ENCODE measurements around the gene APOBR. TPM values are rescaled to one million over a fixed set of nuclear protein-coding genes. Genes with fewer than 3 reads are reported as not detected.
"Not testable (repeated sequence)": the region's sequence is repeated elsewhere in the genome, so short reads cannot be mapped to it uniquely, and the experiment has no call there.

APOBR gene
- total RNA-seq, 1 experiment from 2014 or later = not detected

- DNase-seq (ENCODE audit: low spot score) = not testable (repeated sequence)
Observed at GRCh38 chr16:28527100-28527785, 32.8 kb downstream of the APOBR start.

GRCh38 chr16:28527985-28528384, 33.5 kb downstream of the APOBR start:
- DNase-seq (ENCODE audit: low spot score) = no peak

- no peak for DNase-seq (ENCODE audit: low spot score)
Observed at GRCh38 chr16:28528463-28528867, 34.0 kb downstream of the APOBR start.

- DNase-seq (ENCODE audit: low spot score) = no peak
Observed at GRCh38 chr16:28529124-28529523, 34.7 kb downstream of the APOBR start.

GRCh38 chr16:28531777-28532744, 37.6 kb downstream of the APOBR start:
- peak; percentile 55 for DNase-seq (ENCODE audit: low spot score)

GRCh38 chr16:28532940-28533647, 38.7 kb downstream of the APOBR start:
- no peak for DNase-seq (ENCODE audit: low spot score)

- DNase-seq (ENCODE audit: low spot score) = no peak
Observed at GRCh38 chr16:28534542-28535373, 40.3 kb downstream of the APOBR start.

- no peak for DNase-seq (ENCODE audit: low spot score)
Observed at GRCh38 chr16:28537076-28537475, 42.6 kb downstream of the APOBR start.

- no peak for DNase-seq (ENCODE audit: low spot score)
Observed at GRCh38 chr16:28537964-28538732, 43.7 kb downstream of the APOBR start.

- DNase-seq (ENCODE audit: low spot score) = peak; percentile 97
Observed at GRCh38 chr16:28538733-28539596, 44.5 kb downstream of the APOBR start, which contains the start of gene NUPR1. Gene NUPR1 (minus strand): TSS chr16:28538974. CDS start chr16:28538907, 67 bp downstream.

- no peak for DNase-seq (ENCODE audit: low spot score)
Observed at GRCh38 chr16:28540346-28540745, 45.9 kb downstream of the APOBR start.

GRCh38 chr16:28542646-28543045, 48.2 kb downstream of the APOBR start:
- DNase-seq (ENCODE audit: low spot score) = no peak

- DNase-seq (ENCODE audit: low spot score) = no peak
Observed at GRCh38 chr16:28543072-28543471, 48.6 kb downstream of the APOBR start.

- DNase-seq (ENCODE audit: low spot score) = no peak
Observed at GRCh38 chr16:28544998-28545397, 50.6 kb downstream of the APOBR start.

GRCh38 chr16:28545964-28546363, 51.5 kb downstream of the APOBR start:
- not testable (repeated sequence) for DNase-seq (ENCODE audit: low spot score)

- no peak for DNase-seq (ENCODE audit: low spot score)
Observed at GRCh38 chr16:28546626-28547025, 52.2 kb downstream of the APOBR start.

GRCh38 chr16:28548306-28548802, 53.9 kb downstream of the APOBR start:
- DNase-seq (ENCODE audit: low spot score) = no peak
